ENCODE measurements around the gene CARD19.

CARD19 gene

GRCh38 chr9:93064392-93065134, 31.5 kb upstream of the CARD19 start:
- peak; percentile 83 to 85 for DNase-seq

GRCh38 chr9:93065135-93065720, 30.8 kb upstream of the CARD19 start:
- no peak for DNase-seq

GRCh38 chr9:93066978-93067603, 28.9 kb upstream of the CARD19 start:
- DNase-seq = no peak

GRCh38 chr9:93068956-93069355, 27.1 kb upstream of the CARD19 start:
- no peak for DNase-seq

GRCh38 chr9:93071464-93071863, 24.6 kb upstream of the CARD19 start:
- DNase-seq = no peak

GRCh38 chr9:93072383-93072795, 23.6 kb upstream of the CARD19 start:
- DNase-seq = no peak

GRCh38 chr9:93076101-93076791, 19.8 kb upstream of the CARD19 start:
- no peak for DNase-seq

GRCh38 chr9:93076792-93077128, 19.3 kb upstream of the CARD19 start:
- no peak for DNase-seq

GRCh38 chr9:93077367-93077766, 18.6 kb upstream of the CARD19 start:
- DNase-seq = no peak

GRCh38 chr9:93077811-93078210, 18.2 kb upstream of the CARD19 start:
- DNase-seq = no peak

GRCh38 chr9:93079371-93079770, 16.6 kb upstream of the CARD19 start:
- DNase-seq = no peak

GRCh38 chr9:93080406-93080805, 15.6 kb upstream of the CARD19 start:
- no peak for DNase-seq

- DNase-seq = peak in 1 of 2 donors; percentile 14
Measured at GRCh38 chr9:93081081-93081529, 14.9 kb upstream of the CARD19 start.

- peak in 1 of 2 donors; percentile 9 for DNase-seq
Measured at GRCh38 chr9:93081931-93082330, 14.1 kb upstream of the CARD19 start.

GRCh38 chr9:93082841-93083411, 13.1 kb upstream of the CARD19 start:
- DNase-seq = peak in 1 of 2 donors; percentile 19

GRCh38 chr9:93083592-93084470, 12.2 kb upstream of the CARD19 start:
- peak; percentile 52 to 53 for DNase-seq

- DNase-seq = no peak
Measured at GRCh38 chr9:93084471-93084881, 11.5 kb upstream of the CARD19 start.

- DNase-seq = peak in 1 of 2 donors; percentile 16
Measured at GRCh38 chr9:93085676-93086075, 10.3 kb upstream of the CARD19 start.

GRCh38 chr9:93086447-93087224, 9.4 kb upstream of the CARD19 start:
- DNase-seq = no peak

GRCh38 chr9:93087971-93088655, 7.9 kb upstream of the CARD19 start:
- no peak for DNase-seq

GRCh38 chr9:93088656-93089015, 7.4 kb upstream of the CARD19 start:
- DNase-seq = no peak

All from stimulated activated CD4-positive, alpha-beta T cell treated with anti-CD3 and anti-CD28 coated beads, Interleukin-2, amount 100 ng/mL, for 24 hours (primary cell).